ENCODE data around the gene ZNF277. TPM values are rescaled to one million over a fixed set of nuclear protein-coding genes. Genes with fewer than 3 reads are reported as not detected.

Gene ZNF277
- total and polyA plus RNA-seq, 4 donors: 7.8 to 23.5 (median 14.5) TPM

DNA sequence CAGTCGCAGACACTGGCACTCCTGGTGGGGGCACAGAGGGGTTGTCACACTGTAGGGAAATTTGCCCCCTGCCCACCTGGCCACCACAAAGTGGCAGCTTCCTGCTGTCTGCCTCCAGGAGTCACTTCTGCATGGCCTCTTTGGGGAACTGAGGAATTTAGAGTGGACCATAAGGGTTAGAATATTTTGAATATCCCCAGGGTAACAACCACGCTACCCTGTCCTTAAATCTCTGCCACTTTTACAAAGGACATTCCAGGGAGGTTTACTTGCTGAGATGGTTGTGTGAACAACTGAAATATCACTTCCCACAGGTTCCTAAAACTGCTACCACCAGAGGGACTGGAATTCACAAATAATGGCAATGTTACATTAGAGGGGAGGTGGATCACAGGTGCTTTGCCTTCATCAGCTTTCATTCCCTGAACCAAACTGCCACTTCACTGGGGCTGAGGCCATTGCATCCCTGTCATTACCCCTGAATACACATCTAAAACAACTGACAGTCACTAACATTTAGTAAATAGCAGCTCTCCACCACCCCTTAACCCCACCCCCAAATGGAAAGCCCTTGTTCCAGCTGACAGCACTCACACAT is 155.7 kb downstream of the ZNF277 start:
- 97% methylated on average over 2 of the region's 2 CpGs for WGBS
- Histone ChIP-seq H3K27me3 (ENCODE audit: control insufficient read depth in 4 of 4, insufficient read depth in 4 of 4, low read length in 3 of 4) (no peaks in the 10 kb centered on the region), H3K9ac (ENCODE audit: low read depth in 1 of 2, low read length in 2 of 2) (no peak overlapping the region), H3K4me1 (ENCODE audit: control insufficient read depth in 4 of 4, insufficient read depth in 4 of 4, low read length in 3 of 4) (no peaks in the 10 kb centered on the region), H3K9me3 (ENCODE audit: control insufficient read depth in 4 of 4, low read length in 3 of 4) (peaks cover 0 to 2% (median 0%) of the 10 kb centered on the region in 4 donors), H3K4me3 (ENCODE audit: low read depth in 1 of 3, low read length in 3 of 3) (no peak overlapping the region), H3K36me3 (ENCODE audit: control insufficient read depth in 4 of 4, insufficient read depth in 3 of 4, low read depth in 1 of 4, low read length in 3 of 4) (no peaks in the 10 kb centered on the region), H3K27ac (ENCODE audit: low read depth in 1 of 2, low read length in 2 of 2) (no peak overlapping the region)
- no peak for DNase-seq (ENCODE audit: low spot score)
- no peak for TF ChIP-seq JUND (IDR thresholded peaks at IDR 0.05)
- TF ChIP-seq, protein P1, sequence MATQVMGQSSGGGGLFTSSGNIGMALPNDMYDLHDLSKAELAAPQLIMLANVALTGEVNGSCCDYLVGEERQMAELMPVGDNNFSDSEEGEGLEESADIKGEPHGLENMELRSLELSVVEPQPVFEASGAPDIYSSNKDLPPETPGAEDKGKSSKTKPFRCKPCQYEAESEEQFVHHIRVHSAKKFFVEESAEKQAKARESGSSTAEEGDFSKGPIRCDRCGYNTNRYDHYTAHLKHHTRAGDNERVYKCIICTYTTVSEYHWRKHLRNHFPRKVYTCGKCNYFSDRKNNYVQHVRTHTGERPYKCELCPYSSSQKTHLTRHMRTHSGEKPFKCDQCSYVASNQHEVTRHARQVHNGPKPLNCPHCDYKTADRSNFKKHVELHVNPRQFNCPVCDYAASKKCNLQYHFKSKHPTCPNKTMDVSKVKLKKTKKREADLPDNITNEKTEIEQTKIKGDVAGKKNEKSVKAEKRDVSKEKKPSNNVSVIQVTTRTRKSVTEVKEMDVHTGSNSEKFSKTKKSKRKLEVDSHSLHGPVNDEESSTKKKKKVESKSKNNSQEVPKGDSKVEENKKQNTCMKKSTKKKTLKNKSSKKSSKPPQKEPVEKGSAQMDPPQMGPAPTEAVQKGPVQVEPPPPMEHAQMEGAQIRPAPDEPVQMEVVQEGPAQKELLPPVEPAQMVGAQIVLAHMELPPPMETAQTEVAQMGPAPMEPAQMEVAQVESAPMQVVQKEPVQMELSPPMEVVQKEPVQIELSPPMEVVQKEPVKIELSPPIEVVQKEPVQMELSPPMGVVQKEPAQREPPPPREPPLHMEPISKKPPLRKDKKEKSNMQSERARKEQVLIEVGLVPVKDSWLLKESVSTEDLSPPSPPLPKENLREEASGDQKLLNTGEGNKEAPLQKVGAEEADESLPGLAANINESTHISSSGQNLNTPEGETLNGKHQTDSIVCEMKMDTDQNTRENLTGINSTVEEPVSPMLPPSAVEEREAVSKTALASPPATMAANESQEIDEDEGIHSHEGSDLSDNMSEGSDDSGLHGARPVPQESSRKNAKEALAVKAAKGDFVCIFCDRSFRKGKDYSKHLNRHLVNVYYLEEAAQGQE (IDR thresholded peaks at IDR 0.05): no peak
- TF ChIP-seq HNF4A (conservative IDR thresholded peaks at IDR 0.05): no peak
- TF ChIP-seq GABPA (IDR thresholded peaks at IDR 0.05 in 1 of 2, conservative IDR thresholded peaks at IDR 0.05 in 1 of 2): no peak
- TF ChIP-seq, protein P2, sequence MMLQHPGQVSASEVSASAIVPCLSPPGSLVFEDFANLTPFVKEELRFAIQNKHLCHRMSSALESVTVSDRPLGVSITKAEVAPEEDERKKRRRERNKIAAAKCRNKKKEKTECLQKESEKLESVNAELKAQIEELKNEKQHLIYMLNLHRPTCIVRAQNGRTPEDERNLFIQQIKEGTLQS (IDR thresholded peaks at IDR 0.05): no peak

DNA sequence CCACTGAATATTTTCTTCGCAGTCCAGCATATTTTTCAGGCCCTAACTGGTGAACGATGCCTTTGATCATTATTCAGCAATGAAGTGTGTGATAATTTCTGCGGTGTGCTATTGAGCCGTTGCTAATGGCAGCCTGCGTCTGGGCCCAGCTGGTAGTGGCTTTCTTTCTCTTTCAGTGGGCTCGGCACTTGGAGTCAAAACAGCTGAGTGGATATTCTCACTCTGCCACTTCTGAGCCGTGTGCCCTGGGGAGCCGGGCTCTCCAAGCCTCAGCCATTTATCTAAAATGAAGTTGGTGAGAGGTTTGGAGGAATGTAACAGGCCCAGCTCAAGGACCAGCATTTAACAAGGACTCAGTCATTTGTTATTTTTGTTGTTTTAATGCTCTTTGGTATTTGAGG is 156.2 kb downstream of the ZNF277 start:
- WGBS: 81% methylated on average over 8 of the region's 8 CpGs
- TF ChIP-seq FOXA1 (IDR thresholded peaks at IDR 0.05): no peak
- H3K27ac ChIP-seq (ENCODE audit: low read depth in 1 of 2, low read length in 2 of 2): no peak overlapping the region
- no peak overlapping the region for H3K9ac ChIP-seq (ENCODE audit: low read depth in 1 of 2, low read length in 2 of 2)
- no peaks in the 10 kb centered on the region for H3K4me1 ChIP-seq (ENCODE audit: control insufficient read depth in 4 of 4, insufficient read depth in 4 of 4, low read length in 3 of 4)
- H3K9me3 ChIP-seq (ENCODE audit: control insufficient read depth in 4 of 4, low read length in 3 of 4): peaks cover 0 to 2% (median 0%) of the 10 kb centered on the region in 4 donors
- no peak overlapping the region for H3K4me3 ChIP-seq (ENCODE audit: low read depth in 1 of 3, low read length in 3 of 3)
- H3K36me3 ChIP-seq (ENCODE audit: control insufficient read depth in 4 of 4, insufficient read depth in 3 of 4, low read depth in 1 of 4, low read length in 3 of 4): no peaks in the 10 kb centered on the region
- DNase-seq (ENCODE audit: low spot score): no peak
- H3K27me3 ChIP-seq (ENCODE audit: control insufficient read depth in 4 of 4, insufficient read depth in 4 of 4, low read length in 3 of 4): no peaks in the 10 kb centered on the region

DNA sequence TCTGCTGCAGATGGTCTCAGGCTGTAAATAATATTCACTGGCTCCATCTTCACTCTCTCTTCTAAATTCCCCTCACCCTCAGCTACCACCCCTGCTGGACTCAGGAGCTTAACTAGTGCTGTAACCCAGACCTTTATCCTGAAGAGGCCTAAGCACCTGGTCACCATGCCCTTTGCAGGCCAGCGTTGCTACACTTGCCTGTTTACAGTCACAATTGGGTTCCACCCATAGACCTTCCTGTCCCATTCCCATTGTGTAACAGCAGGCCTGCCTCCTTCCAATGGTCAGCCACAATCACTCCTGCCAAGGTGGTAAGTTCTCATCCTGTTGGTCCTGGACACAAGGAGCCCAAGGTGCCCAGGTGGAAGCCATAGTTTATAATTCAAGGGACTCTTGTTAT is 157.9 kb downstream of the ZNF277 start:
- no peaks in the 10 kb centered on the region for H3K4me1 ChIP-seq (ENCODE audit: control insufficient read depth in 4 of 4, insufficient read depth in 4 of 4, low read length in 3 of 4)
- H3K9ac ChIP-seq (ENCODE audit: low read depth in 1 of 2, low read length in 2 of 2): no peak overlapping the region
- H3K27ac ChIP-seq (ENCODE audit: low read depth in 1 of 2, low read length in 2 of 2): no peak overlapping the region
- H3K9me3 ChIP-seq (ENCODE audit: control insufficient read depth in 4 of 4, low read length in 3 of 4): no peaks in the 10 kb centered on the region
- WGBS: 86% methylated on average over 1 of the region's 1 CpG
- DNase-seq (ENCODE audit: low spot score): no peak
- H3K4me3 ChIP-seq (ENCODE audit: low read depth in 1 of 3, low read length in 3 of 3): no peak overlapping the region
- H3K27me3 ChIP-seq (ENCODE audit: control insufficient read depth in 4 of 4, insufficient read depth in 4 of 4, low read length in 3 of 4): no peaks in the 10 kb centered on the region
- TF ChIP-seq YY1 (IDR thresholded peaks at IDR 0.05) (no peak), JUND (IDR thresholded peaks at IDR 0.05) (no peak), FOXA1 (IDR thresholded peaks at IDR 0.05) (no peak), NR2F2 (IDR thresholded peaks at IDR 0.05) (no peak)
- TF ChIP-seq, protein P2 (IDR thresholded peaks at IDR 0.05): no peak
- TF ChIP-seq, protein P3, sequence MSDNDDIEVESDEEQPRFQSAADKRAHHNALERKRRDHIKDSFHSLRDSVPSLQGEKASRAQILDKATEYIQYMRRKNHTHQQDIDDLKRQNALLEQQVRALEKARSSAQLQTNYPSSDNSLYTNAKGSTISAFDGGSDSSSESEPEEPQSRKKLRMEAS (IDR thresholded peaks at IDR 0.05): no peak
- H3K36me3 ChIP-seq (ENCODE audit: control insufficient read depth in 4 of 4, insufficient read depth in 3 of 4, low read depth in 1 of 4, low read length in 3 of 4): no peaks in the 10 kb centered on the region
